ENCODE results near the gene CHST4. TPM values are rescaled to one million over a fixed set of nuclear protein-coding genes. Genes with fewer than 3 reads are reported as not detected.

Gene CHST4
- total RNA-seq, 1 experiment from 2014 or later: 0.22 TPM

DNA sequence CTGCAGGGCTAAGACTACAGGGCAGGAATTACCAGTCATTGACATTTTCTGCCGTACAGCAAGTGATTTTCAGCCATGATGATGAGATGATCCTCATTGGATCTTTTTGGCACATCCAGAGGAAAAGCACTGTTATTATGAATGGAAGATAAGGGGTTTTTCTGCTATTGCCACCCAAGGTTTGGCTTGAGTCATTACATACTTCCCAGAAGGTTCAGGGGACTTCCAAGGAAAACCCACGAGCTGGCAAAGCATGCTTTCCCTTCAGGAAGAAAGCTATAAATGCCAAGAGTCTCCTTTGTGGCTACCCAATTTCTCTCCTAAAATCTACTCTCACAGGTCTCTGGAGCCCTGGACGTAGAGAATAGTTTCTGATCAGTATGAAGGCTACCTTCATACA lies 6.1 kb downstream of the CHST4 start:
- Histone ChIP-seq H3K36me3 (ENCODE audit: insufficient read depth, low read length) (no peaks in the 10 kb centered on the region), H3K4me1 (ENCODE audit: low read length) (no peaks in the 10 kb centered on the region), H3K79me2 (ENCODE audit: low read length) (no peaks in the 10 kb centered on the region), H2AFZ (ENCODE audit: low read length) (no peak overlapping the region), H3K9me2 (replicated peaks; ENCODE audit: insufficient read depth, low read length) (no peaks in the 10 kb centered on the region), H3K4me3 (ENCODE audit: low read length) (no peak overlapping the region), H3K9me3 (ENCODE audit: low read length) (no peaks in the 10 kb centered on the region), H3K27me3 (ENCODE audit: low read length) (no peaks in the 10 kb centered on the region), H4K20me1 (ENCODE audit: insufficient read depth, low read depth, low read length) (no peaks in the 10 kb centered on the region), H3K27ac (ENCODE audit: low read length) (no peak overlapping the region), H3K9ac (ENCODE audit: low read length) (no peak overlapping the region), H3K4me2 (ENCODE audit: low read depth, low read length, poor library complexity, severe bottlenecking) (no peak overlapping the region)
- no peak for DNase-seq

DNA sequence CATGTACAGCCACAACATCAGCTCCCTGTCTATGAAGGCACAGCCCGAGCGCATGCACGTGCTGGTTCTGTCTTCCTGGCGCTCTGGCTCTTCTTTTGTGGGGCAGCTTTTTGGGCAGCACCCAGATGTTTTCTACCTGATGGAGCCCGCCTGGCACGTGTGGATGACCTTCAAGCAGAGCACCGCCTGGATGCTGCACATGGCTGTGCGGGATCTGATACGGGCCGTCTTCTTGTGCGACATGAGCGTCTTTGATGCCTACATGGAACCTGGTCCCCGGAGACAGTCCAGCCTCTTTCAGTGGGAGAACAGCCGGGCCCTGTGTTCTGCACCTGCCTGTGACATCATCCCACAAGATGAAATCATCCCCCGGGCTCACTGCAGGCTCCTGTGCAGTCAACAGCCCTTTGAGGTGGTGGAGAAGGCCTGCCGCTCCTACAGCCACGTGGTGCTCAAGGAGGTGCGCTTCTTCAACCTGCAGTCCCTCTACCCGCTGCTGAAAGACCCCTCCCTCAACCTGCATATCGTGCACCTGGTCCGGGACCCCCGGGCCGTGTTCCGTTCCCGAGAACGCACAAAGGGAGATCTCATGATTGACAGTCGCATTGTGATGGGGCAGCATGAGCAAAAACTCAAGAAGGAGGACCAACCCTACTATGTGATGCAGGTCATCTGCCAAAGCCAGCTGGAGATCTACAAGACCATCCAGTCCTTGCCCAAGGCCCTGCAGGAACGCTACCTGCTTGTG lies 10.7 kb downstream of the CHST4 start:
- Histone ChIP-seq H3K4me1 (ENCODE audit: low read length) (no peaks in the 10 kb centered on the region), H3K4me2 (ENCODE audit: low read depth, low read length, poor library complexity, severe bottlenecking) (no peak overlapping the region), H2AFZ (ENCODE audit: low read length) (no peak overlapping the region), H3K9me2 (replicated peaks; ENCODE audit: insufficient read depth, low read length) (no peaks in the 10 kb centered on the region), H3K27ac (ENCODE audit: low read length) (no peak overlapping the region), H3K79me2 (ENCODE audit: low read length) (no peaks in the 10 kb centered on the region), H3K4me3 (ENCODE audit: low read length) (no peak overlapping the region), H3K9me3 (ENCODE audit: low read length) (no peaks in the 10 kb centered on the region), H3K36me3 (ENCODE audit: insufficient read depth, low read length) (no peaks in the 10 kb centered on the region), H4K20me1 (ENCODE audit: insufficient read depth, low read depth, low read length) (no peaks in the 10 kb centered on the region), H3K27me3 (ENCODE audit: low read length) (no peaks in the 10 kb centered on the region), H3K9ac (ENCODE audit: low read length) (no peak overlapping the region)
- no peak for DNase-seq

DNA sequence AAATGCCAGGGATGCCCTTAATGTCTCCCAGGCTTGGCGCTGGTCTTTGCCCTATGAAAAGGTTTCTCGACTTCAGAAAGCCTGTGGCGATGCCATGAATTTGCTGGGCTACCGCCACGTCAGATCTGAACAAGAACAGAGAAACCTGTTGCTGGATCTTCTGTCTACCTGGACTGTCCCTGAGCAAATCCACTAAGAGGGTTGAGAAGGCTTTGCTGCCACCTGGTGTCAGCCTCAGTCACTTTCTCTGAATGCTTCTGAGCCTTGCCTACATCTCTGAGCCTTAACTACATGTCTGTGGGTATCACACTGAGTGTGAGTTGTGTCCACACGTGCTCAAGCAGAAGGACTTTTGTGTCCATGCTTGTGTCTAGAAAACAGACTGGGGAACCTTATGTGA lies 11.4 kb downstream of the CHST4 start:
- no peak overlapping the region for H3K4me3 ChIP-seq (ENCODE audit: low read length)
- H3K4me2 ChIP-seq (ENCODE audit: low read depth, low read length, poor library complexity, severe bottlenecking): no peak overlapping the region
- no peaks in the 10 kb centered on the region for H3K9me3 ChIP-seq (ENCODE audit: low read length)
- peak; percentile 83 for DNase-seq
- no peak overlapping the region for H2AFZ ChIP-seq (ENCODE audit: low read length)
- no peaks in the 10 kb centered on the region for H3K4me1 ChIP-seq (ENCODE audit: low read length)
- no peaks in the 10 kb centered on the region for H3K9me2 ChIP-seq (replicated peaks; ENCODE audit: insufficient read depth, low read length)
- no peaks in the 10 kb centered on the region for H4K20me1 ChIP-seq (ENCODE audit: insufficient read depth, low read depth, low read length)
- no peaks in the 10 kb centered on the region for H3K36me3 ChIP-seq (ENCODE audit: insufficient read depth, low read length)
- H3K27me3 ChIP-seq (ENCODE audit: low read length): no peaks in the 10 kb centered on the region
- no peak overlapping the region for H3K27ac ChIP-seq (ENCODE audit: low read length)
- H3K79me2 ChIP-seq (ENCODE audit: low read length): no peaks in the 10 kb centered on the region
- no peak overlapping the region for H3K9ac ChIP-seq (ENCODE audit: low read length)

DNA sequence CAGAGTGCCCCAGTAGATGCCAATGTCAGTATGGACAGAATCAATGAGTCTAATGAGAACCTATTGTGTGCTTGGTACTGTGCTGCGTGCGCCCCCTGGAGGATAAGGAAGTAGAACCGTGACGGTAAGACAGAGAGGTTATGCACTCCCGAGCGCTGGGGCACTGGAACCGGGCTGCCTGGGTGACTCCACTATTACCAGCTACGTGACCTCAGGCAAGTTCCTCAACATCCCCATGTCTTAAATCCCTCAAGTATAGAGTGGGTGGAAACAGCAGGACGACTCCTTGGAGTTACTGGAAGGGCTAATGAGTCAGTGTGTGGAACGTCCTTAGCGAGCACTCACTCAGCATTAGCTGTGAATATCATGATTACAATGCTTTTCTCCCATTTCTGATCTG lies 16.2 kb downstream of the CHST4 start:
- Histone ChIP-seq H3K79me2 (ENCODE audit: low read length) (no peaks in the 10 kb centered on the region), H3K4me1 (ENCODE audit: low read length) (no peaks in the 10 kb centered on the region), H3K4me3 (ENCODE audit: low read length) (no peak overlapping the region), H3K4me2 (ENCODE audit: low read depth, low read length, poor library complexity, severe bottlenecking) (no peak overlapping the region), H3K9me2 (replicated peaks; ENCODE audit: insufficient read depth, low read length) (no peaks in the 10 kb centered on the region), H3K9me3 (ENCODE audit: low read length) (no peaks in the 10 kb centered on the region), H3K9ac (ENCODE audit: low read length) (no peak overlapping the region), H3K27me3 (ENCODE audit: low read length) (no peaks in the 10 kb centered on the region), H3K27ac (ENCODE audit: low read length) (no peak overlapping the region), H3K36me3 (ENCODE audit: insufficient read depth, low read length) (no peaks in the 10 kb centered on the region), H4K20me1 (ENCODE audit: insufficient read depth, low read depth, low read length) (no peaks in the 10 kb centered on the region), H2AFZ (ENCODE audit: low read length) (no peak overlapping the region)
- DNase-seq: peak; percentile 90

DNA sequence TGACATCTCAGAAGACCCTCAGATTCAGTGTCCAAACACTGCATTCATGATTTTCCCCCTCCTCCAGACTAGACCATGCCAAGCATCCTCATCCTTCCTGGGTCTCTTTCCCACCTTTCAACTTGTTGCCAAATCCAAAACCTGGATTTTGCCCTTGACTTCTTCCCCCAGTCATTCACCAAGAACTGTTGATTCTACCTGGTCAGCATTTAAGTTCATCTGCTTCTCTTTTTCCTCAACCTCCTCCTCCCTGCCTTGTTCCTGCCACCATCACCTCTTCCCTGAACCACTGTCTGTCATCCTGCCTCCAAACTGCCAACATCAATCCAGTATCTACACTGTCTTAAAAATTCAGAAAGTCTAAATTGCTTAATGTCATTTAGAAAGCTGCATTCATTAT lies 20.9 kb downstream of the CHST4 start:
- Histone ChIP-seq H3K9ac (ENCODE audit: low read length) (no peak overlapping the region), H4K20me1 (ENCODE audit: insufficient read depth, low read depth, low read length) (no peaks in the 10 kb centered on the region), H2AFZ (ENCODE audit: low read length) (no peak overlapping the region), H3K4me3 (ENCODE audit: low read length) (no peak overlapping the region), H3K36me3 (ENCODE audit: insufficient read depth, low read length) (no peaks in the 10 kb centered on the region), H3K27me3 (ENCODE audit: low read length) (no peaks in the 10 kb centered on the region), H3K9me3 (ENCODE audit: low read length) (no peaks in the 10 kb centered on the region), H3K4me1 (ENCODE audit: low read length) (no peaks in the 10 kb centered on the region), H3K79me2 (ENCODE audit: low read length) (no peaks in the 10 kb centered on the region), H3K4me2 (ENCODE audit: low read depth, low read length, poor library complexity, severe bottlenecking) (no peak overlapping the region), H3K9me2 (replicated peaks; ENCODE audit: insufficient read depth, low read length) (no peaks in the 10 kb centered on the region), H3K27ac (ENCODE audit: low read length) (no peak overlapping the region)
- no peak for DNase-seq

DNA sequence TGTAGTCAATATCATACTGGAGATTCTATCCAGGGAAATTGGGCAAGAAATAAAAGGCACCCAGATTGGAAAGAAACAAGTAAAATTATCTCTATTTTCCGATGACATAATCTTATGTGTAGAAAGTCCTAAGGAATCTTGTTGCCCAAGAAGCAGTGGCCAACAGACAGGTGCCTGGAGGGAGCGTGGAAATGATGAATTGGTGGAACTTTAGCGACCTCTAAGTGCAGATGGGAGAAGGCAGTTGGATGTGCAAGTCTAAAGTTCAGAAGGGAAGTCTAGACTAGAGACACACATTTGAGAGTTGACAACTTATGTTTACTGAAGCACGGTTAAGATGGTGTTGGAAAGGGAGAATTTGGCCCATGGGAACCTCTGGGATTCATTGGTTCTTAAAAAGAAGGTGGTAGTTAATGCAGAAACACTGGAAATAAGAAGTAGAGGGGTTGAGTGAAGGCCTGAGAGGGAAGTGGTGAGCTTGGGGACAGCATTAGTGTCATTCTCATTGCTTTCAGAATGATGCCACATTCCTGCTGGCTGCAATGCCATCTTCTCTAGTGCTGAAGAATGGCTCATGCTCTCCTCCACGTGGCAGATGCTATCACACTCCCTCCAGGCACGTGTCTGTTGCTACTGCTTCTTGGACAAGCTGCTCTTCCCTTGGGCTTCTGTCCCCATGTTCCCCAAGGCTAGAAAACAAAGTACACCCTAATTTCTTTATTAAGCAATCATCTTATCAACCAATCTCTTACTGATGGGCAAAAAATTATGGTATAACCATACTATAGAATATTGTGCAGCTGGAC lies 26.7 kb downstream of the CHST4 start:
- peak; percentile 62 for DNase-seq
- no peaks in the 10 kb centered on the region for H3K27me3 ChIP-seq (ENCODE audit: low read length)
- H3K9me2 ChIP-seq (replicated peaks; ENCODE audit: insufficient read depth, low read length): no peaks in the 10 kb centered on the region
- no peak overlapping the region for H3K4me3 ChIP-seq (ENCODE audit: low read length)
- H3K4me2 ChIP-seq (ENCODE audit: low read depth, low read length, poor library complexity, severe bottlenecking): no peak overlapping the region
- no peak overlapping the region for H3K27ac ChIP-seq (ENCODE audit: low read length)
- H3K4me1 ChIP-seq (ENCODE audit: low read length): no peaks in the 10 kb centered on the region
- H3K79me2 ChIP-seq (ENCODE audit: low read length): no peaks in the 10 kb centered on the region
- H4K20me1 ChIP-seq (ENCODE audit: insufficient read depth, low read depth, low read length): no peaks in the 10 kb centered on the region
- no peaks in the 10 kb centered on the region for H3K36me3 ChIP-seq (ENCODE audit: insufficient read depth, low read length)
- H2AFZ ChIP-seq (ENCODE audit: low read length): no peak overlapping the region
- no peaks in the 10 kb centered on the region for H3K9me3 ChIP-seq (ENCODE audit: low read length)
- H3K9ac ChIP-seq (ENCODE audit: low read length): no peak overlapping the region

DNA sequence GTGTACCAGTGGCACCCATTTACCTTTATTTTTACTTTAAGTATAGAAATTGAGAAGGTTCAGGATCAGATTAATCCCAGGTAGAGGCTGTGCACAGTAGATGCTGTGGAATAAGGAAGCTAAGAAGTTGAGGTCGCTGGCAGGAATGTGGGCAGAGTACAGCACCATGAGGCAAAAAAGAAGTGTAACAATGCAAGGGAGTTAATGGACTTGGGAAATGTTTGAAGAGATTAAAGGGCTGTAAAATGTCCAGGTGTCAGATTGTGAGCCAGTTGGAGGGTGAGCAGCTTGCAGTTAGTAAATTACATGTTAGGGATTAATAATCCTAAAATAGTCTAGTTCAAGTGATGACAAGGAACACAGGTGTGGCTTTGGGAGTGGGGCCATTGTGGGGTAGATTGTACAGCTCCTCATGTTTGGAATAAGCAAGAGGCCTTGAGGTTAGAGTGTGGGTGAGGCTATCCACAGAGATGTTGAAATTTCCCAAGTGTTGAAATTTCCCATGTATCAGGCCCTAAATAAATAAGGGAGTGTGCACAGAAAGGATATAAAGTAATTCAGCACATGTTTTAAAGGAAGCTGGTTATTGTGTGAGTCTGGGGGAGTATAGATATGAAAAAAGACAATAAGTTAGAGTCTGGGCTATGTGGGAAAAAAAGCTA lies 29.1 kb downstream of the CHST4 start:
- no peaks in the 10 kb centered on the region for H3K79me2 ChIP-seq (ENCODE audit: low read length)
- no peak overlapping the region for H2AFZ ChIP-seq (ENCODE audit: low read length)
- no peak overlapping the region for H3K4me3 ChIP-seq (ENCODE audit: low read length)
- no peak overlapping the region for H3K4me2 ChIP-seq (ENCODE audit: low read depth, low read length, poor library complexity, severe bottlenecking)
- H3K27me3 ChIP-seq (ENCODE audit: low read length): no peaks in the 10 kb centered on the region
- H3K9me3 ChIP-seq (ENCODE audit: low read length): no peaks in the 10 kb centered on the region
- no peak for DNase-seq
- no peaks in the 10 kb centered on the region for H4K20me1 ChIP-seq (ENCODE audit: insufficient read depth, low read depth, low read length)
- H3K27ac ChIP-seq (ENCODE audit: low read length): no peak overlapping the region
- no peaks in the 10 kb centered on the region for H3K36me3 ChIP-seq (ENCODE audit: insufficient read depth, low read length)
- no peaks in the 10 kb centered on the region for H3K4me1 ChIP-seq (ENCODE audit: low read length)
- H3K9me2 ChIP-seq (replicated peaks; ENCODE audit: insufficient read depth, low read length): no peaks in the 10 kb centered on the region
- H3K9ac ChIP-seq (ENCODE audit: low read length): no peak overlapping the region

DNA sequence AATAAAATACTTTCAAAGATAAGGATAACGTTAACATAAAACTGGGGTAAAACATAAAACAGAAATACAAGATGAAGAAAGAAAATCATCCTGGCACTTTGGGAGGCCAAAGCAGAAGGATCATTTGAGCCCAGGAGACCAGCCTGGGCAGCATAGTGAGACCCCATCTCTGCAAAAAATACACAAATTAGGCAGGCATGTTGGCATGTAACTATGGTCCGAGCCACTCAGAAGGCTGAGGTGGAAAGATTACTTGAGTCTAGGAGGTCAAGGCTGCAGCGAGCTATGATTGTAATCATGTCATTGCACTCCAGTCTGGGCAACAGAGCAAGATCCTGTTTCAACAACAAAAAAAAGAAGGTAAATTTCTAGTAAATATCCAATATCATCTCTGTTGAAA lies 31.1 kb downstream of the CHST4 start:
- H3K9me2 ChIP-seq (replicated peaks; ENCODE audit: insufficient read depth, low read length): no peaks in the 10 kb centered on the region
- DNase-seq: no peak
- no peak overlapping the region for H3K4me3 ChIP-seq (ENCODE audit: low read length)
- H2AFZ ChIP-seq (ENCODE audit: low read length): no peak overlapping the region
- no peaks in the 10 kb centered on the region for H3K4me1 ChIP-seq (ENCODE audit: low read length)
- no peaks in the 10 kb centered on the region for H3K79me2 ChIP-seq (ENCODE audit: low read length)
- no peaks in the 10 kb centered on the region for H4K20me1 ChIP-seq (ENCODE audit: insufficient read depth, low read depth, low read length)
- no peaks in the 10 kb centered on the region for H3K9me3 ChIP-seq (ENCODE audit: low read length)
- H3K9ac ChIP-seq (ENCODE audit: low read length): no peak overlapping the region
- H3K27me3 ChIP-seq (ENCODE audit: low read length): no peaks in the 10 kb centered on the region
- H3K36me3 ChIP-seq (ENCODE audit: insufficient read depth, low read length): no peaks in the 10 kb centered on the region
- H3K4me2 ChIP-seq (ENCODE audit: low read depth, low read length, poor library complexity, severe bottlenecking): no peak overlapping the region
- H3K27ac ChIP-seq (ENCODE audit: low read length): no peak overlapping the region

Measured in Karpas-422 (cell line).